ENCODE measurements around the gene GCNT2.
"Not testable (repeated sequence)": the region's sequence is repeated elsewhere in the genome, so short reads cannot be mapped to it uniquely, and the experiment has no call there.

The GCNT2 gene

DNA sequence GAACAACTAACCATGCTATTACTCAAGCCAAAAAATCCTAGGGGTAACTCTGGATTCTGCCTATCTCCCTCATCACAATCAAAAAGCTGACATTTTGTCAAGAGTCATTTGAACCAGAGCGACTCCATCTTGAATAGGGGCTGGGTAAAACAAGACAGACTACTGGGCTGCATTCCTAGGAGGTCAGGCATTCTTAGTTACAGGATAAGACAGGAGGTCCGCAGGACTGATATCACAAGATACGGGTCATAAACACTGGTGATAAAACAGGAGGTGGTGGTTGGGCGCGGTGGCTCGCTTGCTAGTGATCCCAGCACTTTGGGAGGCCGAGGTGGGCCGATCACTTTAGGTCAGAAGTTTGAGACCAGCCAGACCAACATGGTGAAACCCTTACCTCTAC lies 141.1 kb downstream of the GCNT2 start:
- Histone ChIP-seq H4K8ac (ENCODE audit: low read depth, low read length) (no peak overlapping the region), H3K14ac (ENCODE audit: low read length) (no peak overlapping the region), H3K4me2 (ENCODE audit: low read length) (no peak overlapping the region), H4K91ac (ENCODE audit: low read depth, low read length) (no peak overlapping the region), H3K9me3 (ENCODE audit: insufficient read depth, low read depth, low read length) (peaks cover 1% of the 10 kb centered on the region), H3K18ac (ENCODE audit: low read length) (no peak overlapping the region), H3K79me2 (ENCODE audit: control insufficient read depth, insufficient read depth, low read length, poor library complexity) (no peaks in the 10 kb centered on the region), H3K4me1 (ENCODE audit: control insufficient read depth in 1 of 2, insufficient read depth in 2 of 2, low read length in 2 of 2) (no peaks in the 10 kb centered on the region), H2AFZ (ENCODE audit: insufficient read depth, low read length, poor library complexity) (no peak overlapping the region), H3K36me3 (ENCODE audit: control insufficient read depth in 1 of 2, insufficient read depth in 2 of 2, low read length in 2 of 2) (no peaks in the 10 kb centered on the region), H2BK120ac (ENCODE audit: insufficient read depth, low read length, poor library complexity) (no peak overlapping the region), H3K23ac (ENCODE audit: low read length) (no peak overlapping the region), H3K9ac (ENCODE audit: low read length) (no peak overlapping the region), H2AK5ac (ENCODE audit: low read length) (no peak overlapping the region), H2BK12ac (ENCODE audit: low read length) (no peak overlapping the region), H3K79me1 (ENCODE audit: low read length) (peaks cover 4% of the 10 kb centered on the region), H3K27ac (ENCODE audit: low read depth, low read length) (no peak overlapping the region), H3K27me3 (ENCODE audit: insufficient read depth, low read length) (no peaks in the 10 kb centered on the region), H4K12ac (ENCODE audit: low read depth, low read length) (no peak overlapping the region), H2BK5ac (ENCODE audit: low read depth, low read length, poor library complexity) (no peak overlapping the region), H3K4ac (ENCODE audit: low read depth, low read length) (no peak overlapping the region), H3K4me3 (ENCODE audit: low read depth, low read length) (no peak overlapping the region)
- no CpG with 5 or more reads among the region's 8 CpGs for WGBS (ENCODE audit: extremely low coverage, insufficient coverage, insufficient read length)
- peak; percentile 48 to 77 for DNase-seq

DNA sequence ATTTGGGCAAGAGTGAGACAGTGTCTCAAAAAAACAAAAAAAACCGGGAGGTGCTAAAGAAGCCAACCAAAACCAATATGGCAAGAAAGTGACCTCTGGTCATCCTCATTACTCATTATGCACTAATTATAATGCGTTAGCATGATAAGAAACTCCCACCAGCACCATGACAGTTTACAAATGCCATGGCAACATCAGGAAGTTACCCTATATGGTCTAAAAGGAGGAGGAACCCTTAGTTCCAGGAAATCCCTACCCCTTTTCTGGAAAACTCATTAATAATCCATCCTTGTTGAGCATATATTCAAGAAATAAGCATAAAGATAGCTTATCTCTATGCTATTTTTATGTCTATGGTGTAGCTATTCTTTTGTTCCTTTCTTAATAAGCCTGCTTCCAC lies 141.6 kb downstream of the GCNT2 start:
- no peak overlapping the region for H4K91ac ChIP-seq (ENCODE audit: low read depth, low read length)
- H3K79me2 ChIP-seq (ENCODE audit: control insufficient read depth, insufficient read depth, low read length, poor library complexity): no peaks in the 10 kb centered on the region
- H3K36me3 ChIP-seq (ENCODE audit: control insufficient read depth in 1 of 2, insufficient read depth in 2 of 2, low read length in 2 of 2): no peaks in the 10 kb centered on the region
- no CpG with 5 or more reads among the region's 2 CpGs for WGBS (ENCODE audit: extremely low coverage, insufficient coverage, insufficient read length)
- H4K8ac ChIP-seq (ENCODE audit: low read depth, low read length): no peak overlapping the region
- no peaks in the 10 kb centered on the region for H3K4me1 ChIP-seq (ENCODE audit: control insufficient read depth in 1 of 2, insufficient read depth in 2 of 2, low read length in 2 of 2)
- H3K14ac ChIP-seq (ENCODE audit: low read length): no peak overlapping the region
- H3K4ac ChIP-seq (ENCODE audit: low read depth, low read length): no peak overlapping the region
- H3K9me3 ChIP-seq (ENCODE audit: insufficient read depth, low read depth, low read length): peaks cover 1% of the 10 kb centered on the region
- DNase-seq: no peak
- no peak overlapping the region for H2AK5ac ChIP-seq (ENCODE audit: low read length)
- H2BK5ac ChIP-seq (ENCODE audit: low read depth, low read length, poor library complexity): no peak overlapping the region
- no peaks in the 10 kb centered on the region for H3K27me3 ChIP-seq (ENCODE audit: insufficient read depth, low read length)
- H2AFZ ChIP-seq (ENCODE audit: insufficient read depth, low read length, poor library complexity): no peak overlapping the region
- no peak overlapping the region for H3K4me3 ChIP-seq (ENCODE audit: low read depth, low read length)
- H3K18ac ChIP-seq (ENCODE audit: low read length): no peak overlapping the region
- peaks cover 4% of the 10 kb centered on the region for H3K79me1 ChIP-seq (ENCODE audit: low read length)
- no peak overlapping the region for H3K23ac ChIP-seq (ENCODE audit: low read length)
- no peak overlapping the region for H2BK12ac ChIP-seq (ENCODE audit: low read length)
- no peak overlapping the region for H4K12ac ChIP-seq (ENCODE audit: low read depth, low read length)
- no peak overlapping the region for H2BK120ac ChIP-seq (ENCODE audit: insufficient read depth, low read length, poor library complexity)
- no peak overlapping the region for H3K9ac ChIP-seq (ENCODE audit: low read length)
- no peak overlapping the region for H3K27ac ChIP-seq (ENCODE audit: low read depth, low read length)
- no peak overlapping the region for H3K4me2 ChIP-seq (ENCODE audit: low read length)

DNA sequence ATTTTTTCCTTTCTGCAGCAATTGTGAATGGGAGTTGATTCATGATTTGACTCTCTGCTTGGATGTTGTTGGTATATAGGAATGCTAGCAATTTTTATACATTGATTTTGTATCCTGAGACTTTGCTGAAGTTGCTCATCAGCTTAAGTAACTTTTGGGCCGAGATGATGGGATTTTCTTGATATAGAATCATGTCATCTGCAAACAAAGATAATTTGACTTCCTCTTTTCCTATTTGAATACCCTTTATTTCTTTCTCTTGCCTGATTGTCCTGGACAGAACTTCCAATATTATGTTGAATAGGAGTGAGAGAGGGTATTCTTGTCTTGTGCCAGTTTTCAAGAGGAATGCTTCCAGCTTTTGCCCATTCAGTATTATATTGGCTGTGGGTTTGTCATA lies 144.4 kb downstream of the GCNT2 start:
- H3K4ac ChIP-seq (ENCODE audit: low read depth, low read length); H2BK12ac ChIP-seq (ENCODE audit: low read length); H3K4me2 ChIP-seq (ENCODE audit: low read length); H3K36me3 ChIP-seq (ENCODE audit: control insufficient read depth in 1 of 2, insufficient read depth in 2 of 2, low read length in 2 of 2); H3K14ac ChIP-seq (ENCODE audit: low read length); H3K4me1 ChIP-seq (ENCODE audit: control insufficient read depth in 1 of 2, insufficient read depth in 2 of 2, low read length in 2 of 2); H3K27me3 ChIP-seq (ENCODE audit: insufficient read depth, low read length); H3K23ac ChIP-seq (ENCODE audit: low read length); H2AK5ac ChIP-seq (ENCODE audit: low read length); H3K9me3 ChIP-seq (ENCODE audit: insufficient read depth, low read depth, low read length); H2BK5ac ChIP-seq (ENCODE audit: low read depth, low read length, poor library complexity); H4K12ac ChIP-seq (ENCODE audit: low read depth, low read length); H3K4me3 ChIP-seq (ENCODE audit: low read depth, low read length); H3K79me1 ChIP-seq (ENCODE audit: low read length); H4K8ac ChIP-seq (ENCODE audit: low read depth, low read length); DNase-seq; H3K9ac ChIP-seq (ENCODE audit: low read length); H3K79me2 ChIP-seq (ENCODE audit: control insufficient read depth, insufficient read depth, low read length, poor library complexity); H3K27ac ChIP-seq (ENCODE audit: low read depth, low read length); H3K18ac ChIP-seq (ENCODE audit: low read length); H2BK120ac ChIP-seq (ENCODE audit: insufficient read depth, low read length, poor library complexity); H2AFZ ChIP-seq (ENCODE audit: insufficient read depth, low read length, poor library complexity); H4K91ac ChIP-seq (ENCODE audit: low read depth, low read length): not testable (repeated sequence)
- WGBS (ENCODE audit: extremely low coverage, insufficient coverage, insufficient read length): no CpG with 5 or more reads among the region's 1 CpG

DNA sequence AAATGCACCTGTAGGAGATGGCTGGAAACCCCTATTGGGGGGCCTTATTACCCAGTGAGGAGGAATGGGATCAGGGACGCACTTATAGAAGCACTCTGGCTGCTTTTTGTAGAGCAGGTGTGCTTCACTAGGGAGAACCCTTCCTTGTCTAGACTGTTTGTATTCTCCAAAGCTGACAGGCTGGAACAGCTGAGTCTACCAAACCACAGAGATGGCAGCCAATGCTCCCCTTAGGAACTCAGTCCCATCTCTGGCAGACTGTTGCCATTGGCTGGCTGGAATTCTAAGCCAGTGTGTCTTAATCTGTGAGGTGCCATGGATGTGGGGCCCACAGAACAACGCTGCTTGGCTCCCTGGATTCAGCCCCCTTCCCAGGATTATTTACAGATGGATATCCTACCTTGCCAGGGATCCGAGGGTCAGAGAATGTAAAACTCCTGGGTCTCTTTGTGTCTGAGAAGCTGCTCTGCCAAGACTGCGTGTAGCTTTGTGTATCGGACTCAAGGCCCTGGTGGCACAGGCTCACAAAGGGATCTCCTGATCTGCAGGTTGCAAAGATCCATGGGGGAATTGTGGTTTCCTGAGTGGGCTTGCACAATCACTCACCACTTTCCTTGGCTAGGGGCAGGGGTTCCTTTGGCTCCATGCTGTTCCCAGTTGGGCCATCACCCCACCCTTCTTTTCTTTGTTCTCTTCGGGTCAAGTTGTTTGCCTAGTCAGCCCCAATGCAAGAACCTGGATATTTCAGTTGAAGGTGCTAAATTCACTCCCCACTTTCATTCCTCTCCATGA lies 147.2 kb downstream of the GCNT2 start:
- Histone ChIP-seq H3K27ac (ENCODE audit: low read depth, low read length) (no peak overlapping the region), H3K79me1 (ENCODE audit: low read length) (no peaks in the 10 kb centered on the region), H2BK12ac (ENCODE audit: low read length) (no peak overlapping the region), H3K4me1 (ENCODE audit: control insufficient read depth in 1 of 2, insufficient read depth in 2 of 2, low read length in 2 of 2) (no peaks in the 10 kb centered on the region), H3K4me2 (ENCODE audit: low read length) (no peak overlapping the region), H2AK5ac (ENCODE audit: low read length) (no peak overlapping the region), H3K27me3 (ENCODE audit: insufficient read depth, low read length) (no peaks in the 10 kb centered on the region), H2BK5ac (ENCODE audit: low read depth, low read length, poor library complexity) (no peak overlapping the region), H3K4ac (ENCODE audit: low read depth, low read length) (no peak overlapping the region), H3K18ac (ENCODE audit: low read length) (no peak overlapping the region), H3K14ac (ENCODE audit: low read length) (no peak overlapping the region), H4K12ac (ENCODE audit: low read depth, low read length) (no peak overlapping the region), H4K8ac (ENCODE audit: low read depth, low read length) (no peak overlapping the region), H3K9ac (ENCODE audit: low read length) (no peak overlapping the region), H2AFZ (ENCODE audit: insufficient read depth, low read length, poor library complexity) (no peak overlapping the region), H3K23ac (ENCODE audit: low read length) (no peak overlapping the region), H3K9me3 (ENCODE audit: insufficient read depth, low read depth, low read length) (no peaks in the 10 kb centered on the region), H2BK120ac (ENCODE audit: insufficient read depth, low read length, poor library complexity) (no peak overlapping the region), H3K79me2 (ENCODE audit: control insufficient read depth, insufficient read depth, low read length, poor library complexity) (no peaks in the 10 kb centered on the region), H3K4me3 (ENCODE audit: low read depth, low read length) (no peak overlapping the region), H3K36me3 (ENCODE audit: control insufficient read depth in 1 of 2, insufficient read depth in 2 of 2, low read length in 2 of 2) (peaks cover 0 to 2% of the 10 kb centered on the region in 2 experiments), H4K91ac (ENCODE audit: low read depth, low read length) (no peak overlapping the region)
- DNase-seq: no peak
- no CpG with 5 or more reads among the region's 6 CpGs for WGBS (ENCODE audit: extremely low coverage, insufficient coverage, insufficient read length)
